GM20431 (cell line): ENCODE results near the gene RPL21.

Experiments used
- in situ Hi-C: fragments of 300-500 bp; cut with MseI, MboI; formaldehyde crosslinking; loops from one replicate; pipeline ENCODE4 v1.15.0; 2020; ENCODE audit warnings: low sequenced_read_pairs; ENCODE audit not compliant: unreplicated experiment

The RPL21 gene

GRCh38 chr13:27257648-27258253 lies 6.4 kb downstream of the RPL21 start:
- in situ Hi-C loops: no loop called here

- in situ Hi-C loops: no loop called here
Observed at GRCh38 chr13:27258637-27259386, 7.5 kb downstream of the RPL21 start.

GRCh38 chr13:27259831-27260230 lies 8.5 kb downstream of the RPL21 start:
- in situ Hi-C loops: no loop called here

- in situ Hi-C loops: no loop called here
Observed at GRCh38 chr13:27261396-27261795, 10.0 kb downstream of the RPL21 start.

- in situ Hi-C loops: no loop called here
Observed at GRCh38 chr13:27263438-27263837, 12.1 kb downstream of the RPL21 start.

GRCh38 chr13:27264181-27264580 lies 12.8 kb downstream of the RPL21 start:
- in situ Hi-C loops: no loop called here

- in situ Hi-C loops: no loop called here
Observed at GRCh38 chr13:27264648-27265047, 13.3 kb downstream of the RPL21 start.

- in situ Hi-C loops: no loop called here
Observed at GRCh38 chr13:27266917-27267316, 15.6 kb downstream of the RPL21 start.

- in situ Hi-C loops: no loop called here
Observed at GRCh38 chr13:27267596-27267995, 16.2 kb downstream of the RPL21 start.

- in situ Hi-C loops: no loop called here
Observed at GRCh38 chr13:27269114-27269665, 17.8 kb downstream of the RPL21 start.

- in situ Hi-C loops: no loop called here
Observed at GRCh38 chr13:27270594-27271520, 19.5 kb downstream of the RPL21 start, which contains the start of gene RASL11A. TSS of gene RASL11A (plus strand) at chr13:27270830. CDS start at chr13:27270945, 115 bp downstream.

- in situ Hi-C loops: no loop called here
Observed at GRCh38 chr13:27271570-27272096, 20.3 kb downstream of the RPL21 start.

- in situ Hi-C loops: no loop called here
Observed at GRCh38 chr13:27273658-27274425, 22.5 kb downstream of the RPL21 start.

GRCh38 chr13:27274631-27275030 lies 23.3 kb downstream of the RPL21 start:
- in situ Hi-C loops: no loop called here

- in situ Hi-C loops: no loop called here
Observed at GRCh38 chr13:27276188-27276587, 24.8 kb downstream of the RPL21 start.

GRCh38 chr13:27279506-27279905 lies 28.1 kb downstream of the RPL21 start:
- in situ Hi-C loops: no loop called here

- in situ Hi-C loops: no loop called here
Observed at GRCh38 chr13:27280009-27280656, 28.8 kb downstream of the RPL21 start.

- in situ Hi-C loops: no loop called here
Observed at GRCh38 chr13:27280841-27281240, 29.5 kb downstream of the RPL21 start.

GRCh38 chr13:27281420-27281819 lies 30.1 kb downstream of the RPL21 start:
- in situ Hi-C loops: no loop called here
